ENCODE measurements around the gene CHD5.

- TF ChIP-seq CTCF (IDR thresholded peaks at IDR 0.05) (no peak), POLR2A (IDR thresholded peaks at IDR 0.05) (no peak)
Measured at GRCh38 chr1:6093611-6094010, 86.5 kb downstream of the CHD5 start.
